Liver (tissue), 9 donors: Measurements from ENCODE around the gene CDK11A. TPM values are rescaled to one million over a fixed set of nuclear protein-coding genes. Genes with fewer than 3 reads are reported as not detected.

ENCODE experiments used
- DNase-seq: peaks from one replicate; pipeline ENCODE4 v3.0.0-alpha.2; 2017; ENCODE audit warnings: low spot score
- H3K27ac ChIP-seq, 2 donors: one replicate each; pipeline ENCODE4 v1.7.0; 2013; ENCODE audit warnings: inconsistent platforms in 2 of 2, low read length in 2 of 2, control low read depth in 1 of 2, low read depth in 1 of 2, mild to moderate bottlenecking in 1 of 2
- H3K27me3 ChIP-seq, 4 donors: one replicate each; pipeline versions ENCODE4 v1.6.1 to v1.7.0; 2013; ENCODE audit warnings: low read length in 3 of 4, inconsistent platforms in 1 of 4, mild to moderate bottlenecking in 1 of 4, moderate library complexity in 1 of 4; ENCODE audit not compliant: control insufficient read depth in 4 of 4, insufficient read depth in 4 of 4
- H3K36me3 ChIP-seq, 4 donors: one replicate each; pipeline versions ENCODE4 v1.6.1 to v1.7.0; 2013; ENCODE audit warnings: low read length in 3 of 4, mild to moderate bottlenecking in 3 of 4, low read depth in 1 of 4, moderate library complexity in 1 of 4; ENCODE audit not compliant: control insufficient read depth in 4 of 4, insufficient read depth in 3 of 4
- H3K4me1 ChIP-seq, 4 donors: one replicate each; pipeline versions ENCODE4 v1.6.1 to v1.7.0; 2013; ENCODE audit warnings: low read length in 3 of 4, mild to moderate bottlenecking in 3 of 4, moderate library complexity in 1 of 4; ENCODE audit not compliant: control insufficient read depth in 4 of 4, insufficient read depth in 4 of 4
- H3K4me3 ChIP-seq, 3 donors: one replicate each; pipeline versions ENCODE4 v1.6.1 to v1.7.0; 2013; ENCODE audit warnings: low read length in 3 of 3, control low read depth in 1 of 3, low read depth in 1 of 3, mild to moderate bottlenecking in 1 of 3
- H3K9ac ChIP-seq, 2 donors: one replicate each; pipeline ENCODE4 v1.7.0; 2013; ENCODE audit warnings: low read length in 2 of 2, mild to moderate bottlenecking in 2 of 2, moderate library complexity in 2 of 2, control low read depth in 1 of 2, low read depth in 1 of 2
- H3K9me3 ChIP-seq, 4 donors: one replicate each; pipeline versions ENCODE4 v1.6.1 to v1.7.0; 2013; ENCODE audit warnings: low read length in 3 of 4; ENCODE audit not compliant: control insufficient read depth in 4 of 4
- ATF3 ChIP-seq: IDR thresholded peaks from 2 replicates; pipeline ENCODE4 v1.6.1; 2016; ENCODE audit warnings: antibody characterized with exemption
- CTCF ChIP-seq: fragments of 150-350 bp; IDR thresholded peaks from 2 replicates; pipeline ENCODE4 v1.5.1; 2017; ENCODE audit warnings: improper control_type of control experiment, low read depth, low read length; ENCODE audit not compliant: missing input control
- EGR1 ChIP-seq, 2 donors: IDR thresholded peaks; 2 replicates each; pipeline ENCODE4 v1.6.1; 2016 to 2018; ENCODE audit warnings: antibody characterized with exemption in 2 of 2, low read depth in 2 of 2
- FOXA1 ChIP-seq: IDR thresholded peaks from 2 replicates; pipeline ENCODE4 v1.6.1; 2016; ENCODE audit warnings: antibody characterized with exemption
- FOXA2 ChIP-seq: IDR thresholded peaks from 2 replicates; pipeline ENCODE4 v1.6.1; 2016; ENCODE audit warnings: antibody characterized with exemption
- GABPA ChIP-seq, 2 donors: IDR thresholded peaks in 1 of 2; conservative IDR thresholded peaks in 1 of 2; 2 replicates each; pipeline ENCODE4 v1.6.1; 2016; ENCODE audit warnings: antibody characterized with exemption in 2 of 2, mild to moderate bottlenecking in 1 of 2, moderate library complexity in 1 of 2
- HNF4A ChIP-seq, 2 donors: conservative IDR thresholded peaks; 2 replicates each; pipeline ENCODE4 v1.6.1; 2016; ENCODE audit warnings: antibody characterized with exemption in 2 of 2, mild to moderate bottlenecking in 2 of 2
- HNF4G ChIP-seq: IDR thresholded peaks from 2 replicates; pipeline ENCODE4 v1.6.1; 2016; ENCODE audit warnings: antibody characterized with exemption
- JUND ChIP-seq, 2 donors: IDR thresholded peaks; 2 replicates each; pipeline ENCODE4 v1.6.1; 2016; ENCODE audit warnings: antibody characterized with exemption in 2 of 2
- MAX ChIP-seq: IDR thresholded peaks from 2 replicates; pipeline ENCODE4 v1.6.1; 2016; ENCODE audit warnings: antibody characterized with exemption
- NR2F2 ChIP-seq: IDR thresholded peaks from 2 replicates; pipeline ENCODE4 v1.6.1; 2016; ENCODE audit warnings: antibody characterized with exemption
- RAD21 ChIP-seq, 2 donors: IDR thresholded peaks; 2 replicates each; pipeline ENCODE4 v1.6.1; 2016; ENCODE audit warnings: antibody characterized with exemption in 2 of 2, mild to moderate bottlenecking in 2 of 2
- REST ChIP-seq: IDR thresholded peaks from 2 replicates; pipeline ENCODE4 v1.6.1; 2016; ENCODE audit warnings: antibody characterized with exemption, mild to moderate bottlenecking
- RXRA ChIP-seq, 2 donors: IDR thresholded peaks; 2 replicates each; pipeline ENCODE4 v1.6.1; 2017 to 2018; ENCODE audit warnings: antibody characterized with exemption in 2 of 2, mild to moderate bottlenecking in 1 of 2
- SP1 ChIP-seq: IDR thresholded peaks from 2 replicates; pipeline ENCODE4 v1.6.1; 2018; ENCODE audit warnings: antibody characterized with exemption, mild to moderate bottlenecking
- TAF1 ChIP-seq: conservative IDR thresholded peaks from 2 replicates; pipeline ENCODE4 v1.6.1; 2016; ENCODE audit warnings: antibody characterized with exemption, mild to moderate bottlenecking
- YY1 ChIP-seq: IDR thresholded peaks from 2 replicates; pipeline ENCODE4 v1.6.1; 2016; ENCODE audit warnings: antibody characterized with exemption, mild to moderate bottlenecking
- ZBTB33 ChIP-seq: IDR thresholded peaks from 2 replicates; pipeline ENCODE4 v1.6.1; 2016; ENCODE audit warnings: antibody characterized with exemption
- WGBS: extraction: QIAGEN DNeasy Blood & Tissue Kit; methylation state at CpG from one replicate; pipeline ENCODE4 v1.1.7; 2013; 5-methylcytosine and 5-hydroxymethylcytosine counted together
- polyA plus RNA-seq, 2 donors: library from polyadenylated mRNA; stranded (reverse) in 1 of 2; unstranded in 1 of 2; fragments of 200-250 nt in 1 of 2; fragments of >200 nt in 1 of 2; fragmentation: Nextera tagmentation in 1 of 2; extraction: Ambion mirVana in 1 of 2; gene quantifications; one replicate each; pipeline versions ENCODE4 v1.2.1 to v1.2.3, GENCODE V29; 2013 to 2015
- total RNA-seq, 2 donors: library from RNA; depleted of rRNA; stranded (reverse); fragments of >200 nt; gene quantifications; one replicate each; pipeline ENCODE4 v1.2.3, GENCODE V29; 2014
- donor health status: healthy.
- donor health status: healthy.
- donor health status: healthy.
- donor health status: healthy.
- donor health status: healthy.

The CDK11A gene
- total and polyA plus RNA-seq, 4 donors, result 13.7 to 17.0 (median 13.9) TPM

- 43% methylated on average over 27 of the region's 27 CpGs for WGBS
- DNase-seq, result no peak
- TF ChIP-seq FOXA1, result peak; percentile 29
- peak; percentile 57 to 73 for TF ChIP-seq HNF4A (conservative IDR thresholded peaks at IDR 0.05)
- TF ChIP-seq EGR1 (IDR thresholded peaks at IDR 0.05; ENCODE audit: low read depth in 2 of 2), result peak; percentile 43 to 72
- no peak for TF ChIP-seq ZBTB33
- peak; percentile 46 for TF ChIP-seq NR2F2
- no peak for TF ChIP-seq HNF4G
- TF ChIP-seq CTCF, result no peak
- TF ChIP-seq RAD21 (IDR thresholded peaks at IDR 0.05), result peak; percentile 64 to 69
- no peak for TF ChIP-seq ATF3
- peak in 1 of 2 donors; percentile 43 for TF ChIP-seq GABPA (IDR thresholded peaks at IDR 0.05 in 1 of 2, conservative IDR thresholded peaks at IDR 0.05 in 1 of 2)
- no peak for TF ChIP-seq FOXA2
- peak; percentile 89 for TF ChIP-seq MAX
- TF ChIP-seq SP1, result peak; percentile 94
- peak; percentile 83 to 94 for TF ChIP-seq RXRA (IDR thresholded peaks at IDR 0.05)
- TF ChIP-seq JUND (IDR thresholded peaks at IDR 0.05), result peak in 1 of 2 donors; percentile 8
- peak; percentile 43 for TF ChIP-seq TAF1
- TF ChIP-seq YY1, result peak; percentile 78
- no peak for TF ChIP-seq REST
These were observed 34.0 kb upstream of the CDK11A start for GRCh38 chr1:1758059-1758621.

More at GRCh38 chr1:1758059-1758621, 34.0 kb upstream of the CDK11A start:
- H3K27ac ChIP-seq, result peak overlapping the region; percentile 88 to 89
- peak overlapping the region; percentile 66 to 74 for H3K9ac ChIP-seq
- no peaks in the 10 kb centered on the region for H3K9me3 ChIP-seq
- H3K36me3 ChIP-seq, result peaks cover 12 to 36% (median 20%) of the 10 kb centered on the region in 4 donors
- H3K4me1 ChIP-seq, result peaks cover 16 to 48% (median 34%) of the 10 kb centered on the region in 4 donors
- peak overlapping the region in 2 of 3 donors; percentile 26 to 61 for H3K4me3 ChIP-seq
- H3K27me3 ChIP-seq, result no peaks in the 10 kb centered on the region
